HG02623 (cell line): Measurements from ENCODE around the gene OPRL1.

Experiments used
- ATAC-seq: cut with Tn5 transposase; IDR thresholded peaks from one replicate; pipeline ENCODE4 v1.9.1; 2021; ENCODE audit warnings: moderate library complexity; ENCODE audit not compliant: unreplicated experiment

OPRL1 gene

DNA sequence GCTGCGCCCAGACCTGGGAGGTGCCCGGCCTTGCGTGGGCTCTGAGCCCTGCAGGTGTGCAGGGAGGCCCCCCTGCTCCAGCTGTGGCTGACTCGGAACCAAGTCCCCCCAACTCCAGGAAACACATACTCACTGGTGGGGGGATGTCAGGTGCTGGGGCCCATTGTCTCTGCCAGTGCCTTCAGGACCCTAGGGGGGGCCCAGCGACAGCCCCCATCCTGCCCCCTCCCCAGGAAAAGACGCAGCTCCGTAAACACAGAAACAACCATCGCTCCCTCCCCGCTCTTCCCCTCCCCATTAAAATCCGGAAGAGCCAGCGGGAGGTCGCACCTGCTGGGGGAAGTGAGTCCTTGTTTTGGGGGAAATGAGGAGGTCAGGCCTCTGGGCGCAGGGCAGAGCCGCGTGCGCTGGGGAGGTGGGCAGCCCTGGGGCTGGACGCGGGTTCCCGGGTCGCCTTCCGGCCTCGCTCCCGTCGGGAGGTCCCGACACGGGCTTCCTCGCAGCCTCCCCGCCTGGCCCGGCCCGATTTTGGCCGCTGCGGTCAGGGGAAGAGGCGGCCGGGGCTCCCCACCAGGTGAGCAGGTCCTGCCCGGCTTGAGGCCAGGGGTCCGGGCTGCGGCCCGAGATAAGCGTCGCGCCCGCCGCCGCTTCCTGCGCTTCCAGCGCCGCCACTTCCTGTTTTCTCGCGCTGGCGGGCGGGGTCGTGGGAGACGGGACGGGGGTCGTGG is 37.7 kb upstream of the OPRL1 start:
- no peak for ATAC-seq

DNA sequence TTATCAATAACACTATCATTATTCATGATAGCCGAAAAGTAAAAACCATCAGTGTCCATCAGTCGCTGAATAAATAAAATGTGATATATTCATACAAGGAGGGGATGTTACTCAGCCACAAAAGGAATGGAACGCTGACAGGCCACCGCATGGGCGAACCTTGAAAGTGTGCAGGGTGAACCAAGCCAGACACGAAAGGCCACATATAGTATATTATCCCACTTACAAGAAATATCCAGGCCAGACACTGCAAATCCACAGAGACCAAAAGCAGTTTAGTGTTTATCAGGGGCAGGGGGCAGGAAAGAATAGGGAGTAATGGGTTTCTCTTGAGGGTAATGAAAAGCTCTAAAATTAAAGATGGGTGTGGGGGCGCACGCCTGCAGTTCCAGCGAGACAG is 36.1 kb upstream of the OPRL1 start:
- ATAC-seq = no peak

DNA sequence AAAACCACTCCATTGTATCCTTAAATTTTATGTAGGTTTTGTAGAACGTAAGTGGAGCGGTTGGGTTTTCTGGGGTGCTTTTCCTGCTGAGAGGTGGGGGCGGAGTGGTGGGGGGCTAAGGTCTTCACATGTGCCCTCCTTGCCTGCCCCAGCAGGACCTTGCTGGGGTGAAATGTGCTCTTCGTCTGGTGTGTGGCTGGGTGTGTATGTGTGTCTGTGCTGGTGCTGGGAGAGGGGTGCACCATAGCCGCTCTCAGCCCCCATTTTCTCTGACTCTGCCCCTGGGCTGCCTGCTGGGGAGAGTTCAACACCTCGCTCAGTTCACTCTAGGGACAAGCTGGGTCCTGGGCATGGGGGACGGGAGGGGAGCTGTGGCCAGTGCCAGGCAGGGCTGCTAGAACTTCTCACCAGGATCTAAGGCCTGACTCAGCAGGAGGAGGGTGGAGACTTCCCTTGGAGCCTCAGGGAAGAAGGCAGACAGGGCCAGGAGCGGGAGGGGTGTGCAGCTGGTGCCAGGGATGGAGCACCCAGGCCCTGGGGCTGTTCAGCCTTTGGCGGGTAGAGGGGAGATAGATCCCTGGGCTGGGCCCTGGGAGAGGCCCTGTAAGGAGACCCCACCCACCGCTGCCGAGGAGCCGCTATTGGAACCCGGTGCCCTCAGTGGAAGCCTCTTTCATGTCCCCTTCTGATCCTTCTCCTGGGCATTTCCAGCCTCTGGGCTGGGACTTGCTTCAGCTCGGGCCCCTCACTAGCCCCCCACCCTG is 35.2 kb upstream of the OPRL1 start:
- ATAC-seq = no peak

DNA sequence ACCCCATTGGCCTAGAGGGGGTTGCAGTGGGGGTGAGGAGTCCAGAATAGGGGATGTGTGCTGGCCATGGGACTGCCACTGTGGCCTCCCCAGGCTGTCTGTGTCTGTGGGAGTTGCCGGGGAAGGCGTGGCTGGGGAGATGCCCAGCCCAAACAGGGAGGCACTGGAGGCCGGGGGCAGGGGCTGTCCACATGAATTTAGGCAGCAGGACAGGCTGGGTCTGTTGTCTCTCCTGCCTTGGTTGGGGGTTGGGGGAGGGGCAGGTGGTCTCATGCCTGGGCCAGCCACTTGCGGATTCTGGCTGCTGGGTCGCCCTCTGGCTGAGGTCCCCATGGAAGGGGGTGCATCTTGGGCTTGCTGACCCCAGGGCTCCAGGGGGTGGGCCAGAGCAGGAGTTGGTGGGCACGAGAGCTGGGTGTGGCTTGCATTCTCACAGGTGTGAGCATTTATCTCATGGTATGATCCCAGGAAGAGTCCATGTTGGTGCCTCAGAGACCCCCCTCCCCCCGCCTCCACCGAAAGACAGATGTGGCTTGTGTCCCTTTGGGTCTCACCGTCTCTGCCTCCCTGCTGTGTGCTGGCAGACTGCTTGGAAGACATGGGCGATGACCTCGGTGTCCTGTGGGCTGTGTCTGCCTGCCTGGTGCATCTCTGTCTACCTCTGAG is 34.4 kb upstream of the OPRL1 start:
- no peak for ATAC-seq

DNA sequence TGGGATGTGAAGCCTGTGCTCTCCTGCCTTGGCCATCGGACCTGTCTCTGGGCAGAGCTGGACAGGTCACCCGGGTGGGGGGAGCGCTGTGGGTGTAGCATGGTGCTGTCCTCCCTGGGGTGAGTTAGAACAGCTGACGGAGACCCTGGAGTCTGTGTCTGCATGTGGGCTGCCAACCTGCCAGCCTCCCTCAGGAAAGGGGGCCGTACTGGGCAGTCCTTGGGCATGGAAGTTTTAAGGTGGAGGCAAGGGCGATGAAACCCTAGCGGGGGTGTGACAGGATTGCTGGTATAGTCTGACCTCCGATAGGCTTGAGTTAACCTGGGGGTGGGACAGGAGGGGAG is 32.9 kb upstream of the OPRL1 start:
- no peak for ATAC-seq

DNA sequence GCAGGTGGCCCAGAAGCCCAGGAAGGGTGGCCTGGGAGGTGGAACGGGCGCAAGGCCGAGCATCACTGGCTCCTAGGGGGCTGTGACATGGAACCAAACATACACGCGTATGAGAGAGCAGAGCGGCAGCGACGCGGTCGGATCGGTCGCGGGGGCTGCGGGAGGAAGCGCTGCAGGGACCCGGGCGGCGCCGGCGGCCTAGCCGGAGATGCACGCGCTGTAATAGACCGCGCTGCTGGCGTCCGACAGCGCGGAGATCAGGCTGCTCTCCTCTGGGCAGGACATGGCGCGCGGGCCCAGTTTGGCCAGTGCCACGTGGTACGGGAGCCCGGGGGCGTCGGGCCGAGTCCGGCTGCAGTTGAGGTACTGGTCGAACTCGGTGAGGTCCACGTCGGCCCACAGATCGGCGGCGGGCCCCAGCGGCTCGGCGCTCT is 31.9 kb upstream of the OPRL1 start:
- no peak for ATAC-seq

DNA sequence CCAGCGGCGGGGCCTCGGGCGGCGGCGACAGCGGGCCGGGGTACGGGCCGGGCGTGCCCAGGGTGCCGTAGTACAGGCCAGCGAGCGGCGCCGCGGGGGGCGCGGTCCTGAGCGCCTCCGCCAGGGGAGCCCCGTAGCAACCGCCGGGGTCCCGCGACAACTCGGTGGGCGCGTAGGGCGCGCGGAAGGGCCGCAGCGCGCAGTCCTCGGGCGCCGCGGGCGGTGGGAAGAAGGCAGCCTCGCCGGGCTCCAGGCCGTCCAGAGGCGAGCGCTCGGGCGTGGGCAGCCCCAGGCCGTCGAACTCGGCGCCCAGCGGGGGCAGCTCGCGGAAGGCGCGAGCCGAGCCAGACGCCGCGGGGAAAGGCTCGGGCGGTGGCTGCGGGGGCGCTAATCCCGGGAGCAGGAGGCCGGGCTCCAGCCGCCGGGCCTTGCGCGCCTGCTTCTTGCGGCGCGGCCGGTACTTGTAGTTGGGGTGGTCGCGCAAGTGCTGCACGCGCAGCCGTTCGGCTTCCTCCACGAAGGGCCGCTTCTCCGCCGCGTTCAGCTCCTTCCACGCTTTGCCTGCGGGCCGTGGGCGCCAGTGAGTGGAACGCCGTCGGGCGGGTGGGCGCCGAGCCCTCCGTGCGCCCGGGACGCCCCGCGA is 31.4 kb upstream of the OPRL1 start:
- no peak for ATAC-seq

DNA sequence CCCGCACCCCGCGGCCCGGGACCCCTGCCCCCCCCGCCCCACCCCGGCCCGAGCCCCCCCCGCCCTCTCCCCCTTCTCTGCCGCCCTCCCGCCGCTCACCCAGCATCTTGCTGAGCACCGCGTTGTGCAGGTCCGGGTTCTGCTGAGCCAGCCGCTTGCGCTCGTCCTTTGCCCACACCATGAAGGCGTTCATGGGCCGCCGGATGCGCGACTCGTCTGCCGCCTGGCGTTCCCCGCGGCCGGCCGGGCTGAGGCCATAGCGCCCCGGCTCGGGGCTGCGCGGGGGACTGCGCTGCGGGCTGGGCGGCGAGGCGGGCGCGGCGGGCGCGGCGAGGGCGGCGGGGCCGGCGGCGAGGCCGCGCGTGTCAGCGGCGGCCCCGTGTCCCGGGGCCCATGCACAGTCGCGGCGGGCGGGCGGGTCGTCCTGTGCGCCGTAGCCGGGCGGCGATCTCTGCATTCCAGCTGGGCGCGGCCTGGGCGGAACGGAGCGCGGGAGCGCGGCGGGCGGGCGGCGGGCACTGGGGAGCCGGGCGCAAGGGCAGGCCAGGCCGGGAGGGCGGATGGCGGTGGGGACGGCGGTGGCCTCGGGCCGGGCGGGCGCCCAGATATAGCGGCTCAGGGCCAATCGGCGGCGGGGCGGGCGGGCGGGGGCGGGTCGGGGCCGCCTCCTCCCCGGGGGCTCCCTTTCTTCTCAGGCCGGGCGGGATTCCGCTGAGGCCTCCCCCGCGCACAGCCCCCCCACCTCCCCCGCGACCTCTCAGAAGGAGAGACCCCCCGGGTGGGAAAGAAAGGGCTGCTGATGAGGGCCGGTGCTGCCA is 30.6 kb upstream of the OPRL1 start, which contains the start of gene SOX18:
TSS of gene SOX18 (minus strand) at position 580 of the 818 bp plus-strand sequence. CDS start at position 457, 123 bp downstream.
- ATAC-seq = no peak

DNA sequence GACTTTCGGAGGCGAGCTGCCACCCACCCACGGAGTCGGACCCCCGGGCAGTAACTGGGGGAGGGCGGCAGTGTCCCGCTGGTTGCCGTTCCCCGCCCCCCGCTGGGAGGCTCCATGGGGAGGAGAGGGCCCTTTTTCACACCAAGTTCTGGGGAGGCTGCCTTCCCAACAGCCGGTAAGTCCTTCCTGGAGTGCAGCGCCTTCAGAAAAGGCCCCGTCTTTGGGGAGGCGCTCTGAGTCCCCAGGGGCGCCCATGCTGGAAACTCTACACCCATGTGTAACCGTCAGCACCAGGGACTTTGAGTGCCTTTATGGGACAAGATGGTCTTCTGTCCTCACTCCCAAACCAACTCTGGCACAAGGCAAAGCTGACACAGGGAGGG is 30.0 kb upstream of the OPRL1 start:
- ATAC-seq = no peak

DNA sequence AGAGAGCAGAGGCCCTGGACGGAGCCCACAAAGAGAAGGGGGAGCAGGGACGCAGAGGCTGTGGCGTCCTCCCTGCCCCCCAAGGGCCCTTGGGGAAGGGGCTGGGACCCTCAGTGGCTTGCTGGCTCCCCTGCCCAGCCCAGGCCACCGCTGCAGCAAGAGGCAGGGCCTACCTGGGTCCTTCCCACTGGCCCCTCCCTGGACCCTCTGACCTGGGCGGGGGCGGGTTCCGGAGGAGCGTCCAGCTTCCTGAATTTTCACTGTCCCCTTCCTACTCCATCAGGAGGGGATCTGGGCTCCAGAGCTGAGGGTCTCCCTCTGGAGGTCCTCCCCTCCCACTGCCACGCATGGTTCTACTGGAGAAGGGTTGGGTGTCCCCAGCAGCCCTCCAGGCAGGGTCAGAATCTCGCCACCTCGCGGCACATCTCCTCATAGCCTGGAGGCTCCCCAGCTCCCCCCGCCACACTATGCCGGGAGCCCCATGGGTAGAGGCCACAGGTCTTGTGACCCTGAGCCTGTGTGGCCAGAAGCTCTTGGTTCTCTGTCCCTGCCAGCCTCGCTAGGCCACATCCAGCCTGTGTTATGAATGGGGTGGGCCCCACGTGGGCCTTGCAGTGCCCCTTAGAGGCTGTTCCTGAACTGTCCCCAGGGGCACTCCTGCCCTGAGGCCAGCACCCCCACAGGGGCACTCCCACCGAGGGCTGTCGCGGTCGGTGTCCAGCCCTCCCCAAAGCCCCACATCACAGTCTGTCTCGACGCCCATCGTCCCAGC is 29.4 kb upstream of the OPRL1 start:
- no peak for ATAC-seq

DNA sequence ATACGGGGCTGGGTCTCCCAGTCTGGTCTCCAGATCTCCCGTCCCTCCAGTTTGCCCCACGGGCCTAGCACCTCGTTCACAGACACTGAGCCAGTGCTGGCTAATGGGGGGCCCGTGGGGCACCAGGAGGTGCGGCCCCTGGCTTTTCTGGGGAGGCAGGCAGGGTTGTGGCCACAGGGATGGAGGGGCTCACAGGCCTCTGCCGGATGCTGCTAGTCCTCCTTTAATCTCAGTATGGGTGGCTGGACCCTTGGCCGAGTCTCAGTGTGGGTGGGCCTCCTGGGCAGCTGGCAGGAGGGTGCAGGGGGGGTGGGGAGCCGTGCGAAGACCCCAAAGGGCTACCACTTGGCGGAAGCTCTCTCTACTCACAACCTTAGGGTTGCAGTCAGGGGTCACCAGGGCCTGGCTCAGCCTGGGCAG is 28.8 kb upstream of the OPRL1 start:
- ATAC-seq = no peak

DNA sequence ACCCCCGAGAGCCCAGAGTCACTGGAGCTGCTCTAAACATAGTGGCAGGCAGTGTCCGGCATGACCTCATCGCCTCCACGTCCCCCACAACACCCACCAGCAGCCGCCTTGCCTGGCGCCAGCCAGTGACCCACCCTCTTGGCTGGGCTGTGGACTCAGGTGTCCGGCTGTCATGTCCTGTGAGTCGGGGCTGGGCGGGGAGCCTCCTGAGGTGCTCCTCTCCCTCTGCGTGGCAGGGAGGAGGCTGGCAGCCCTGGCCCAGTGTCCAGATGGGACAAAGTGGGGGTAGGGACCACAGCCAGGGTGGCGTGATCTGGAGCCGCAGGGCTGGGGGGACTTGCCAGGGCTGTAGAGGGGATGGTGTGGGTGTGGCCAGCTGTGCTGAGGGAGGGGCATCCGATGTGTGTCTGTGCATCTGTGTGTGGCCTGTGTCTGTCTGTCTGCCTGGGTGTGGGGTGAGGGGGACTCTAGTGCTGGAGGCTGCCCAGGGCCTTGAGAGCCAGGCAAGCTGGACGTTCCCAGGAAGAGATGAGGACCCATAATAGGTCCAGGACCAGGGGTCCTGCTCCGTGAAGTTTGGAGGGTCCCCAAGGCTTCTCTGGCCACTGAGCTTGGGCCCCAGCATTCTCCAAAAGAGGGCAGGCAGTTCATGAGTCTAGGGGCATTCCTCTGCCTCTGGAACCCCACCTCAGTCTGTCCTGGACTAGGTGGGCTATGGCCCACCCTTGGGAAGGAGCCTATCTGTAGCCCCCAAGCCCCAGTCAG is 28.1 kb upstream of the OPRL1 start:
- ATAC-seq = no peak

DNA sequence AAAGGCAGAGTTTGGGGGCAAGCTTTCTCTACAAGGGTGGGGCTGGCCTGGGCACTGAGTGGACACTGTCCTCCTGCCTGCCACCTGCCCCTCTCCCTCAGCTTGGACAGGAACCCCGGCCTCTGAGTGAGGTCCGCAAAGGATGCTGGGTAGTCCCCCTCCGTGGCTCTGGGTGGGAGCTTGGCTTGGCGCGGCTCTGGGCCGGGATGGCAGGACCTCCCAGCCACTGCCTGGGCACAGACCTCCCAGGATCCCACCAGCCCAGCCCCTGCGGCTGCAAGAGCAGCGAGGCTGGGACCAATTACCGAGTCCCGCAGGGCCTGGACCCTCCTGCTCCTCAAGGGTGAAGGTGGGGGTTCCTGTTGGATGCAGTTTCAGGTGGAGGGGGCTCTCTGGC is 27.6 kb upstream of the OPRL1 start:
- no peak for ATAC-seq

DNA sequence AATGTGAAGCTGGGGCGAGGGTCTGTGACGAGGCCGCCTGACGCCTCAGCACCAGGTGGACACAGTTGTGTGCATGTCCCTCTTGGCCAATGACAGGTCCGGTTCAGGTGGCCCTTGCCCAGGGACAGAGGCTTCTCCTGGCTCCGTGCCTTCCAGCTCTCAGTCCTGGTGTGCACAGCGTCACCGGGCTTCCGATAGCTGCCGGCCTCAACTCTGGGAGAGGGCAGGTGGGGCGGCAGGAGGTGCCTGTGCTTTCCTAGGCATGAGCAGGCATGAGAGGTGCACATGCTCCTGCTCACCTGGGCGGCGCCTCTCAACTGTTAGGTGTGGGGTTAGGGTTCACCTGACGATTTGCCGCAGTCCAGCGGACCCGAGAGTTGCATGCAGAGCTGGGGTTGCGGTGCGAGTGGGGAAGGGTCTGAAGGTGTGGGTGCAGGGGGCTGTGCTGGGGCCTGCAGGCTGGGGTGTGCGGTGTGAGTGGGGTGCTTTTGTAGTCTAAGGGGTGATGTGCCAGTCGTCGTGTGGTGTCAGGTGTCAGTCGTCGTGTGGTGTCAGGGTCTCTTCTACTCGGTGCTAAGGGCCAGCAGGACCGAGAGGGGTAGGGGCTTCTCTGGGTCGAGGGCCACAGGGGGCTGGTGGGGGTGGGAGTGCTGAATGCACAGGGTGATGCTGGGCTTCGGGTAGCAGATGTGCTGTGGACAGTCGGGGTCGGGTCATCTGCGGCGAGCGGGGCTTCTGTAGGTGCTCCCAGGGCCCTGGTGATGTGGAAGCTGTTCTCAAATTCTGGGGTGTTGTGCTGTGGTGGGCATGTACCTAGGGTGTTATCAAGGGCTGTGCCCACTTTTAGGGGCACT is 26.7 kb upstream of the OPRL1 start:
- no peak for ATAC-seq

DNA sequence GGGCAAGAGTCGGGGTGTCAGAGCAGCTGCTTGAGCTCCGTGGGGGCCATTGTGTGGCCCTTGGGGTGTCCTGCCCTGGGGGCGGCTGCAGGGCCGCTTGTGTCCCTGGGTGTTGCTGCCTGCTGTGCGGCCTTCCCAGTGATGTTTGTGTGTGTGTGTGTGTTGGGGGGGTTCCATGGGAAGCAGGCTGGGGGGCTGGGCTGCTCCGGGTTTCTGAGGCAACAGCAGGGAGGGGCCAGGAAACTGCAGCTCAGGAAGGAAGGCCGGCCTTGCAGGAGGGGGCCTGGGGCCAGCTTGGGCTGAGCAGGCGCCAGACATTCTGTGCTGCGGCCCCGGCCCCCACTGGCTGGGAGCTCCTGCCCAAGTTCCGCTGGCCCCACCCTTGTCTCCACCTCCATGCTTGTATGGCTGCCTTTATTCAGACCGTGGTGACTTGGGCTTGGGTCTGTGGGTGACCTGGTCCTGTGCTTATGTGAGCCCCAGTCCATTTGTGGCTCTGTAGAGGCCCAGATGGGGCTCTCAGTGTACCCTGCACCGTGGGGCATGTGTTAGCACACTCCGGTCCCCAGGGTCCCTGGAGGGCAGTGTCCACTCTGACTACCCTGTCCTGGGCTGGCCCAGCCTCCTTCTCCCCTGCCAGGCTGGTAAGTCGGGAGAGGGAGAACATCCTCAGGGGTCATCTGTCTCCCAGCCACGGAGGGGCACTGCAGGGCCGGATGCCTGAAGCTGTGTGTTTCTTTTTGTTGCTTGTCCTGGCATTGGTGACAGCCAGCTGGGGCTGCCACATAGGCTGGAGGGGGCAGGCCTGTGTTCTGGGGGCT is 25.8 kb upstream of the OPRL1 start:
- ATAC-seq = no peak

DNA sequence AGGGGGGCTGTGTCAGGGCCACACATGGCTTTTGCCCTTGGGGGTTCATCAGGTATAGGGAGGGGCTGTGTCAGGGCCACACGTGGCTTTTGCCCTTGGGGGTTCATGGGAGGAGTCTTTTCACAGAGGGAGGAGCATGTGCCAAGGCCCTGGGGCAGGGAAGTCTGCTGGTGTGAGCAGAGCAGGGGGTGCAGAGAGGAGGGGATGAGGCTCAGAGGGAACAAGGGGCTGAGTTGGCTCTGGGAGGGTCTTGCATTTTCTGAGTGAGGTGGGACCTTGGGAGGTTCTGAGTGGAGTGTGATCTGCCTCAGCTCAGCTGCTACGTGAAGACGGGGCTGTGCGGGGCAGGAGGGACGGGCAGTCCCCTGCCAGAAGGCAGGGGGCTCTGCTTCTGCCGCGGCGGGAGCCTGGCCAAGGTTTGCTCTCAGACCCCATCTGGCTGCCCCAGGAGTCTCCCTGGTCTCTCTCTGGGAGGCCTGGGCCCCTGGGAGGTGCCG is 24.4 kb upstream of the OPRL1 start:
- ATAC-seq = no peak
